GM23338 (cell line): ENCODE data around the gene POLR2H. TPM values are rescaled to one million over a fixed set of nuclear protein-coding genes. Genes with fewer than 3 reads are reported as not detected.

Experiments
- ATAC-seq: fragments of 200-7000 bp; cut with Tn5 transposase; 3 replicates; pipeline ENCODE4 v1.9.1; 2020
- DNase-seq: peaks from one replicate; pipeline ENCODE4 v3.0.0-alpha.2; 2015; ENCODE audit warnings: low spot score
- H2AFZ ChIP-seq: fragments of 200-600 bp; sonication (generic); 2 replicates; pipeline ENCODE4 v1.8.0; 2016; ENCODE audit warnings: antibody characterized with exemption, mild to moderate bottlenecking, moderate library complexity
- H3F3A ChIP-seq: fragments of 200-600 bp; sonication (generic); replicated peaks from 2 replicates; pipeline ENCODE4 v1.8.0; 2017; ENCODE audit warnings: antibody characterized with exemption, mixed run types, low read depth
- H3K27ac ChIP-seq: fragments of 200-600 bp; sonication (generic); 2 replicates; pipeline ENCODE4 v1.6.1; 2016; ENCODE audit warnings: low read depth
- H3K27me3 ChIP-seq: fragments of 200-600 bp; sonication (generic); 2 replicates; pipeline ENCODE4 v1.8.0; 2016; ENCODE audit warnings: mild to moderate bottlenecking, mixed run types, moderate library complexity; ENCODE audit not compliant: insufficient read depth
- H3K36me3 ChIP-seq: fragments of 200-600 bp; sonication (generic); 2 replicates; pipeline ENCODE4 v1.8.0; 2016; ENCODE audit warnings: mild to moderate bottlenecking; ENCODE audit not compliant: insufficient read depth
- H3K4me1 ChIP-seq: fragments of 200-600 bp; sonication (generic); 2 replicates; pipeline ENCODE4 v1.8.0; 2016; ENCODE audit warnings: mild to moderate bottlenecking, moderate library complexity; ENCODE audit not compliant: insufficient read depth
- H3K4me2 ChIP-seq: fragments of 200-600 bp; sonication (generic); 2 replicates; pipeline ENCODE4 v1.7.1; 2017; ENCODE audit warnings: mixed run types
- H3K4me3 ChIP-seq: fragments of 200-600 bp; sonication (generic); 2 replicates; pipeline ENCODE4 v1.6.1; 2016; ENCODE audit warnings: mixed run types
- H3K79me2 ChIP-seq: fragments of 200-600 bp; sonication (generic); replicated peaks from 2 replicates; pipeline ENCODE4 v1.8.0; 2017; ENCODE audit warnings: mild to moderate bottlenecking; ENCODE audit not compliant: insufficient read depth
- H3K9me2 ChIP-seq: fragments of 200-600 bp; sonication (generic); 2 replicates; pipeline ENCODE4 v1.8.0; 2017; ENCODE audit not compliant: insufficient read depth
- H4K20me1 ChIP-seq: fragments of 200-600 bp; sonication (generic); replicated peaks from 2 replicates; pipeline ENCODE4 v1.8.0; 2017; ENCODE audit warnings: mild to moderate bottlenecking; ENCODE audit not compliant: insufficient read depth
- H3K27ac Mint-ChIP-seq: 2 replicates; pipeline ENCODE4 v1.8.0; 2020; ENCODE audit warnings: inconsistent platforms, mild to moderate bottlenecking, moderate library complexity, mixed read lengths
- H3K27me3 Mint-ChIP-seq: 3 replicates; pipeline ENCODE4 v1.8.0; 2022; ENCODE audit warnings: low read depth, mild to moderate bottlenecking, moderate library complexity, mixed read lengths, inconsistent platforms; ENCODE audit not compliant: insufficient read depth, poor library complexity
- H3K36me3 Mint-ChIP-seq: 3 replicates; pipeline ENCODE4 v1.8.0; 2021; ENCODE audit warnings: low read depth, mild to moderate bottlenecking, inconsistent platforms, moderate library complexity, mixed read lengths
- H3K4me1 Mint-ChIP-seq: 3 replicates; pipeline ENCODE4 v1.8.0; 2020; ENCODE audit warnings: mild to moderate bottlenecking, inconsistent platforms, mixed read lengths
- H3K4me3 Mint-ChIP-seq: 3 replicates; pipeline ENCODE4 v1.8.0; 2021; ENCODE audit warnings: moderate library complexity, mild to moderate bottlenecking, inconsistent platforms, mixed read lengths
- H3K9me3 Mint-ChIP-seq: 3 replicates; pipeline ENCODE4 v1.8.0; 2020; ENCODE audit warnings: moderate library complexity, mild to moderate bottlenecking, inconsistent platforms, mixed read lengths
- JUNB ChIP-seq: IDR thresholded peaks from one replicate; pipeline ENCODE4 v1.6.1; 2016; ENCODE audit warnings: antibody characterized with exemption; ENCODE audit not compliant: unreplicated experiment
- POLR2AphosphoS5 ChIP-seq: IDR thresholded peaks from 2 replicates; pipeline ENCODE4 v1.6.1; 2016; ENCODE audit warnings: antibody characterized with exemption, low read depth
- STAT1 ChIP-seq: IDR thresholded peaks from one replicate; pipeline ENCODE4 v1.6.1; 2016; ENCODE audit warnings: antibody characterized with exemption; ENCODE audit not compliant: unreplicated experiment
- ZNF331 ChIP-seq: fragments of 250-450 bp; sonication (Bioruptor Pico); IDR thresholded peaks from 2 replicates; pipeline ENCODE4 v1.5.0; 2020; ENCODE audit warnings: low read depth, mild to moderate bottlenecking, moderate library complexity
- polyA plus RNA-seq: library from polyadenylated mRNA; unstranded; fragments of >200 nt; fragmentation: Nextera tagmentation; extraction: Ambion mirVana; gene quantifications from 2 replicates; pipeline ENCODE4 v1.2.1, GENCODE V29; 2016
- total RNA-seq: library from RNA; depleted of rRNA; stranded (reverse); fragments of >200 nt; shearing (Covaris generic); gene quantifications from 2 replicates; pipeline ENCODE4 v1.2.3, GENCODE V29; 2014
- TF ChIP-seq, protein P1 (sequence below): IDR thresholded peaks from one replicate; pipeline ENCODE4 v1.6.1; 2018; ENCODE audit warnings: antibody characterized with exemption; ENCODE audit not compliant: unreplicated experiment
- TF ChIP-seq, protein P2 (sequence below): fragments of 250-450 bp; sonication (Bioruptor Pico); IDR thresholded peaks from 2 replicates; pipeline ENCODE4 v1.5.0; 2020; ENCODE audit warnings: mild to moderate bottlenecking, moderate library complexity

POLR2H gene
- total and polyA plus RNA-seq, 2 experiments from 2014 or later, result 190 to 199 TPM

DNA sequence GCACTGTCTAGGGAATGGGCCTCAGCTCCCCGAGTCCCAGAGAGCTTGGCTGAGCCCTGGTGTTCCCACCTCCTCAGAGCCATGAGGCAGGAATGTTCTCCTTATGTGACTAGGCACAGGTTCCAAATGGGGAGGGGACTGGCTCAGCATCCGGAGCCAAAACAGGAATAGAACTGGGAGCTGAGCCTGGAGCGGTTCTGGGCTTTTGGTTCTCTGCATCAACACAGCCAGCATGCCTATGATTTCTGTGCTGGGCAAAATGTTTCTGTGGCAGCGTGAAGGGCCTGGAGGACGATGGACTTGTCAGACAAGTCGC is 24.2 kb upstream of the POLR2H start, which contains the start of gene FAM131A:
Gene FAM131A (plus strand): TSS at position 202 of the 316 bp plus-strand sequence. CDS start 31 bp downstream, at position 233.
- Mint-ChIP-seq H3K9me3 (peaks cover 3% of the 10 kb centered on the region; the same call in 1 of the 3 replicates), H3K27me3 (peaks cover 43% of the 10 kb centered on the region), H3K27ac (peak within 1 kb of the TSS; percentile 95), H3K4me1 (peaks cover 40% of the 10 kb centered on the region), H3K4me3 (peak within 1 kb of the TSS; percentile 87), H3K36me3 (peaks cover 36% of the 10 kb centered on the region)
- Histone ChIP-seq H3K36me3 (peaks cover 19% of the 10 kb centered on the region; the same call in 1 of the 2 replicates), H3K27ac (peak within 1 kb of the TSS; percentile 81), H3K9me2 (no peaks in the 10 kb centered on the region), H2AFZ (0 out of 2 replicates have a peak within 1 kb of the TSS, but pooled peaks have one; percentile 14), H3K4me3 (peak within 1 kb of the TSS; percentile 86), H4K20me1 (peaks cover 28% of the 10 kb centered on the region), H3K27me3 (no peaks in the 10 kb centered on the region), H3K4me2 (peak within 1 kb of the TSS; percentile 98), H3K79me2 (peaks cover 28% of the 10 kb centered on the region), H3K4me1 (peaks cover 27% of the 10 kb centered on the region), H3F3A (peaks cover 42% of the 10 kb centered on the region)
- DNase-seq, result peak; percentile 19
- TF ChIP-seq JUNB (no peak), POLR2AphosphoS5 (no peak), ZNF331 (CRISPR knock-in tag) (no peak), STAT1 (no peak)
- TF ChIP-seq, protein P1, sequence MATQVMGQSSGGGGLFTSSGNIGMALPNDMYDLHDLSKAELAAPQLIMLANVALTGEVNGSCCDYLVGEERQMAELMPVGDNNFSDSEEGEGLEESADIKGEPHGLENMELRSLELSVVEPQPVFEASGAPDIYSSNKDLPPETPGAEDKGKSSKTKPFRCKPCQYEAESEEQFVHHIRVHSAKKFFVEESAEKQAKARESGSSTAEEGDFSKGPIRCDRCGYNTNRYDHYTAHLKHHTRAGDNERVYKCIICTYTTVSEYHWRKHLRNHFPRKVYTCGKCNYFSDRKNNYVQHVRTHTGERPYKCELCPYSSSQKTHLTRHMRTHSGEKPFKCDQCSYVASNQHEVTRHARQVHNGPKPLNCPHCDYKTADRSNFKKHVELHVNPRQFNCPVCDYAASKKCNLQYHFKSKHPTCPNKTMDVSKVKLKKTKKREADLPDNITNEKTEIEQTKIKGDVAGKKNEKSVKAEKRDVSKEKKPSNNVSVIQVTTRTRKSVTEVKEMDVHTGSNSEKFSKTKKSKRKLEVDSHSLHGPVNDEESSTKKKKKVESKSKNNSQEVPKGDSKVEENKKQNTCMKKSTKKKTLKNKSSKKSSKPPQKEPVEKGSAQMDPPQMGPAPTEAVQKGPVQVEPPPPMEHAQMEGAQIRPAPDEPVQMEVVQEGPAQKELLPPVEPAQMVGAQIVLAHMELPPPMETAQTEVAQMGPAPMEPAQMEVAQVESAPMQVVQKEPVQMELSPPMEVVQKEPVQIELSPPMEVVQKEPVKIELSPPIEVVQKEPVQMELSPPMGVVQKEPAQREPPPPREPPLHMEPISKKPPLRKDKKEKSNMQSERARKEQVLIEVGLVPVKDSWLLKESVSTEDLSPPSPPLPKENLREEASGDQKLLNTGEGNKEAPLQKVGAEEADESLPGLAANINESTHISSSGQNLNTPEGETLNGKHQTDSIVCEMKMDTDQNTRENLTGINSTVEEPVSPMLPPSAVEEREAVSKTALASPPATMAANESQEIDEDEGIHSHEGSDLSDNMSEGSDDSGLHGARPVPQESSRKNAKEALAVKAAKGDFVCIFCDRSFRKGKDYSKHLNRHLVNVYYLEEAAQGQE, result no peak
- TF ChIP-seq, protein P2, sequence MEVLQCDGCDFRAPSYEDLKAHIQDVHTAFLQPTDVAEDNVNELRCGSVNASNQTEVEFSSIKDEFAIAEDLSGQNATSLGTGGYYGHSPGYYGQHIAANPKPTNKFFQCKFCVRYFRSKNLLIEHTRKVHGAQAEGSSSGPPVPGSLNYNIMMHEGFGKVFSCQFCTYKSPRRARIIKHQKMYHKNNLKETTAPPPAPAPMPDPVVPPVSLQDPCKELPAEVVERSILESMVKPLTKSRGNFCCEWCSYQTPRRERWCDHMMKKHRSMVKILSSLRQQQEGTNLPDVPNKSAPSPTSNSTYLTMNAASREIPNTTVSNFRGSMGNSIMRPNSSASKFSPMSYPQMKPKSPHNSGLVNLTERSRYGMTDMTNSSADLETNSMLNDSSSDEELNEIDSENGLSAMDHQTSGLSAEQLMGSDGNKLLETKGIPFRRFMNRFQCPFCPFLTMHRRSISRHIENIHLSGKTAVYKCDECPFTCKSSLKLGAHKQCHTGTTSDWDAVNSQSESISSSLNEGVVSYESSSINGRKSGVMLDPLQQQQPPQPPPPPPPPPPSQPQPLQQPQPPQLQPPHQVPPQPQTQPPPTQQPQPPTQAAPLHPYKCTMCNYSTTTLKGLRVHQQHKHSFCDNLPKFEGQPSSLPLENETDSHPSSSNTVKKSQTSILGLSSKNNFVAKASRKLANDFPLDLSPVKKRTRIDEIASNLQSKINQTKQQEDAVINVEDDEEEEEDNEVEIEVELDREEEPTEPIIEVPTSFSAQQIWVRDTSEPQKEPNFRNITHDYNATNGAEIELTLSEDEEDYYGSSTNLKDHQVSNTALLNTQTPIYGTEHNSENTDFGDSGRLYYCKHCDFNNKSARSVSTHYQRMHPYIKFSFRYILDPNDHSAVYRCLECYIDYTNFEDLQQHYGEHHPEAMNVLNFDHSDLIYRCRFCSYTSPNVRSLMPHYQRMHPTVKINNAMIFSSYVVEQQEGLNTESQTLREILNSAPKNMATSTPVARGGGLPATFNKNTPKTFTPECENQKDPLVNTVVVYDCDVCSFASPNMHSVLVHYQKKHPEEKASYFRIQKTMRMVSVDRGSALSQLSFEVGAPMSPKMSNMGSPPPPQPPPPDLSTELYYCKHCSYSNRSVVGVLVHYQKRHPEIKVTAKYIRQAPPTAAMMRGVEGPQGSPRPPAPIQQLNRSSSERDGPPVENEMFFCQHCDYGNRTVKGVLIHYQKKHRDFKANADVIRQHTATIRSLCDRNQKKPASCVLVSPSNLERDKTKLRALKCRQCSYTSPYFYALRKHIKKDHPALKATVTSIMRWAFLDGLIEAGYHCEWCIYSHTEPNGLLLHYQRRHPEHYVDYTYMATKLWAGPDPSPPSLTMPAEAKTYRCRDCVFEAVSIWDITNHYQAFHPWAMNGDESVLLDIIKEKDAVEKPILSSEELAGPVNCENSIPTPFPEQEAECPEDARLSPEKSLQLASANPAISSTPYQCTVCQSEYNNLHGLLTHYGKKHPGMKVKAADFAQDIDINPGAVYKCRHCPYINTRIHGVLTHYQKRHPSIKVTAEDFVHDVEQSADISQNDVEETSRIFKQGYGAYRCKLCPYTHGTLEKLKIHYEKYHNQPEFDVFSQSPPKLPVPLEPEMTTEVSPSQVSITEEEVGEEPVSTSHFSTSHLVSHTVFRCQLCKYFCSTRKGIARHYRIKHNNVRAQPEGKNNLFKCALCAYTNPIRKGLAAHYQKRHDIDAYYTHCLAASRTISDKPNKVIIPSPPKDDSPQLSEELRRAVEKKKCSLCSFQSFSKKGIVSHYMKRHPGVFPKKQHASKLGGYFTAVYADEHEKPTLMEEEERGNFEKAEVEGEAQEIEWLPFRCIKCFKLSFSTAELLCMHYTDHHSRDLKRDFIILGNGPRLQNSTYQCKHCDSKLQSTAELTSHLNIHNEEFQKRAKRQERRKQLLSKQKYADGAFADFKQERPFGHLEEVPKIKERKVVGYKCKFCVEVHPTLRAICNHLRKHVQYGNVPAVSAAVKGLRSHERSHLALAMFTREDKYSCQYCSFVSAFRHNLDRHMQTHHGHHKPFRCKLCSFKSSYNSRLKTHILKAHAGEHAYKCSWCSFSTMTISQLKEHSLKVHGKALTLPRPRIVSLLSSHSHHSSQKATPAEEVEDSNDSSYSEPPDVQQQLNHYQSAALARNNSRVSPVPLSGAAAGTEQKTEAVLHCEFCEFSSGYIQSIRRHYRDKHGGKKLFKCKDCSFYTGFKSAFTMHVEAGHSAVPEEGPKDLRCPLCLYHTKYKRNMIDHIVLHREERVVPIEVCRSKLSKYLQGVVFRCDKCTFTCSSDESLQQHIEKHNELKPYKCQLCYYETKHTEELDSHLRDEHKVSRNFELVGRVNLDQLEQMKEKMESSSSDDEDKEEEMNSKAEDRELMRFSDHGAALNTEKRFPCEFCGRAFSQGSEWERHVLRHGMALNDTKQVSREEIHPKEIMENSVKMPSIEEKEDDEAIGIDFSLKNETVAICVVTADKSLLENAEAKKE (CRISPR knock-in tag), result no peak
- ATAC-seq, result no peak
